CD4-positive, alpha-beta T cell (primary cell): ENCODE data around the gene C10orf67. TPM values are rescaled to one million over a fixed set of nuclear protein-coding genes. Genes with fewer than 3 reads are reported as not detected.

Experiments used
- ATAC-seq: fragments of 200-7000 bp; cut with Tn5 transposase; one replicate; pipeline ENCODE4 v1.10.0; 2022; ENCODE audit warnings: mild to moderate bottlenecking; ENCODE audit not compliant: poor library complexity
- CTCF ChIA-PET: fragments of 350-600 bp; sonication (Branson Sonifier 250); formaldehyde crosslinking; loops from one replicate; lab custom pipeline; 2021; ENCODE audit warnings: antibody characterized with exemption, inconsistent platforms; lab: Charles Lee
- POLR2A ChIA-PET: fragments of 350-600 bp; sonication (Branson Sonifier 250); formaldehyde crosslinking; loops from one replicate; lab custom pipeline; 2021; ENCODE audit warnings: antibody characterized with exemption, inconsistent platforms; lab: Charles Lee
- DNase-seq, 14 experiments: peaks; one replicate each; pipeline ENCODE4 v3.0.0-alpha.2; 2013 to 2020; ENCODE audit warnings: mixed read lengths in 2 of 14
- H3K27ac ChIP-seq, 2 donors: one replicate each; pipeline versions ENCODE4 v1.5.1 to v1.7.0; 2013; ENCODE audit warnings: low read length in 2 of 2, low read depth in 1 of 2, mild to moderate bottlenecking in 1 of 2
- H3K27me3 ChIP-seq, 2 experiments: 1 replicate in 1 of 2; 2 replicates in 1 of 2; pipeline versions ENCODE4 v1.6.1 to v1.7.0; 2013; ENCODE audit warnings: low read length in 2 of 2, control low read depth in 1 of 2, mild to moderate bottlenecking in 1 of 2, moderate library complexity in 1 of 2; ENCODE audit not compliant: insufficient read depth in 2 of 2, control insufficient read depth in 1 of 2
- H3K36me3 ChIP-seq: one replicate; pipeline ENCODE4 v1.6.1; 2013; ENCODE audit warnings: low read length, control low read depth; ENCODE audit not compliant: insufficient read depth
- H3K4me1 ChIP-seq: one replicate; pipeline ENCODE4 v1.6.1; 2013; ENCODE audit warnings: low read length, control low read depth; ENCODE audit not compliant: insufficient read depth
- H3K4me3 ChIP-seq: one replicate; pipeline ENCODE4 v1.5.1; 2013; ENCODE audit warnings: mild to moderate bottlenecking, low read length, moderate library complexity
- H3K9me3 ChIP-seq, 2 experiments: 1 replicate in 1 of 2; 2 replicates in 1 of 2; pipeline versions ENCODE4 v1.6.1 to v1.7.0; 2013; ENCODE audit warnings: low read length in 2 of 2, mild to moderate bottlenecking in 2 of 2, control low read depth in 1 of 2, moderate library complexity in 1 of 2; ENCODE audit not compliant: control insufficient read depth in 1 of 2, insufficient read depth in 1 of 2
- H3K27ac Mint-ChIP-seq: one replicate; pipeline ENCODE4 v1.8.0; 2020; ENCODE audit warnings: mixed read lengths
- H3K27me3 Mint-ChIP-seq: one replicate; pipeline ENCODE4 v1.8.0; 2021; ENCODE audit warnings: mixed read lengths
- H3K36me3 Mint-ChIP-seq: one replicate; pipeline ENCODE4 v1.8.0; 2021; ENCODE audit warnings: low read depth, mixed read lengths
- H3K4me1 Mint-ChIP-seq: one replicate; pipeline ENCODE4 v1.8.0; 2021; ENCODE audit warnings: low read depth, mixed read lengths
- H3K4me3 Mint-ChIP-seq: one replicate; pipeline ENCODE4 v1.8.0; 2020; ENCODE audit warnings: mild to moderate bottlenecking, mixed read lengths
- H3K9me3 Mint-ChIP-seq: one replicate; pipeline ENCODE4 v1.8.0; 2020; ENCODE audit warnings: mixed read lengths
- CTCF ChIP-seq: fragments of 200-600 bp; IDR thresholded peaks from one replicate; pipeline ENCODE4 v1.8.0; 2022; ENCODE audit warnings: antibody characterized with exemption, mild to moderate bottlenecking
- intact Hi-C, 2 experiments: fragments of 100-400 bp; cut with DNase I in 1 of 2; cut with micrococcal nuclease in 1 of 2; formaldehyde crosslinking; loops; one replicate each; pipeline versions ENCODE4 v1.15.1 to v1.9.0; 2023 to 2025; cut with DNase I, micrococcal nuclease
- total RNA-seq, 174 experiments: library from RNA in 2 of 174; stranded (reverse) in 2 of 174; gene quantifications; one replicate each; pipeline ENCODE4 v1.2.3 and lab custom pipeline; 2021 to 2026

Gene C10orf67
- total RNA-seq, 2 experiments from 2014 or later, result not detected

DNA sequence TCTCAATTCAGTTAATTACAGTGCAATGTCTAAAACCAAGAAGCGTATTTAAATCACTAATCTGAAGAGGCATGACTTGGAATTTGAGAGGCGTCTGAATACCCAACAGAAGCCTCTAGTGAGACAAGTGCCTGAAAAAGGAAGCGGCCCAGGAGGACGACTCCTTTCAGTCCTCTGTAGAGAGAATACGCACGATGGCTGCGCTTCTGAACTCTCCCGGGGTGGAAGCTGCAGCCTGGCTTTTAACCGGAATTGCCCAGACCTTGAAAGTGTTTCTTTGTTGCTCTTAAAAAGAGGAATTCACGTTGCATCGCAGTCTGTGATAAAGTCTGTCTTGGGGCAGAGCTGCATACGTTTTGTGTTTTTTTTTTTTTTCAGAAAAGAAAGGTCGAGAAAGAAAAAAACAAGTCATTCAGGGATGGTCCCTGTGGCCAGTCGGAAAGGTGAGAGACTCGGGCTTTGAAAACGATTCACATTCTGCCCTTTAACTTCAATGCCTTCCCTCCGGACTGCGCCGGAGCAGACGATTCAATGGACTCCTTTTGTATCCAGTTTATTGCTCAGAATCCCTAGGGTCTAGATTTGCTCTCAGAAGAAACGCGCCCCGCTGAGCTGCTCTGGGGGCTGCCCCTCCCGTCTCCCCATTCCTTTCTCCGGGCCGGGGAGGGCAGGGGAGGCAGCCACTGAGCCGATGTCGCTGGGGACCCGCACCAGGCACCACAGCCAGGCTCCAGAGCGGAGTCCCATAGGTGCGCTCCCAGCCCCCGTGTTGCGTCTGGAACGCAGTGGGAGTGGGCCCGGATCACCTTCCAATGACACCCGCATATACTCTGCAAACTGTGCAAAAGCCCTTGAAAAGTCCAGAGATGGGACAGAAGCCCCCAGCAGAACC is 153.5 kb downstream of the C10orf67 start:
- Mint-ChIP-seq H3K27ac (no peak overlapping the region), H3K36me3 (no peaks in the 10 kb centered on the region), H3K4me3 (no peak overlapping the region), H3K27me3 (peaks cover 65% of the 10 kb centered on the region), H3K4me1 (no peaks in the 10 kb centered on the region), H3K9me3 (no peaks in the 10 kb centered on the region)
- no peak overlapping the region for H3K4me3 ChIP-seq
- peaks cover 0 to 5% of the 10 kb centered on the region in 2 experiments for H3K9me3 ChIP-seq
- ATAC-seq (no peak), DNase-seq (no peak)
- no peak overlapping the region for H3K27ac ChIP-seq
- ChIA-PET CTCF (no interaction called here), POLR2A (no interaction called here)
- TF ChIP-seq CTCF, result no peak
- H3K4me1 ChIP-seq, result peaks cover 2% of the 10 kb centered on the region
- no peaks in the 10 kb centered on the region for H3K36me3 ChIP-seq
- intact Hi-C loops, result no loop called here
- H3K27me3 ChIP-seq, result peaks cover 43 to 65% of the 10 kb centered on the region in 2 experiments

- H3K9me3 Mint-ChIP-seq, result no peaks in the 10 kb centered on the region
- H3K36me3 ChIP-seq, result no peaks in the 10 kb centered on the region
- no peak overlapping the region for H3K27ac Mint-ChIP-seq
- H3K4me1 Mint-ChIP-seq, result no peaks in the 10 kb centered on the region
- no peak overlapping the region for H3K4me3 ChIP-seq
- peaks cover 28 to 59% of the 10 kb centered on the region in 2 experiments for H3K27me3 ChIP-seq
- ATAC-seq (no peak), DNase-seq (no peak)
- H3K27me3 Mint-ChIP-seq, result peaks cover 62% of the 10 kb centered on the region
- no peaks in the 10 kb centered on the region for H3K36me3 Mint-ChIP-seq
- POLR2A ChIA-PET, result no interaction called here
- intact Hi-C loops, result no loop called here
- peaks cover 2% of the 10 kb centered on the region for H3K4me1 ChIP-seq
- no peak overlapping the region for H3K27ac ChIP-seq
- TF ChIP-seq CTCF, result no peak
- H3K9me3 ChIP-seq, result peaks cover 0 to 5% of the 10 kb centered on the region in 2 experiments
- CTCF ChIA-PET, result no interaction called here
- no peak overlapping the region for H3K4me3 Mint-ChIP-seq
Observed at GRCh38 chr10:23189024-23189423, 155.6 kb downstream of the C10orf67 start.

DNA sequence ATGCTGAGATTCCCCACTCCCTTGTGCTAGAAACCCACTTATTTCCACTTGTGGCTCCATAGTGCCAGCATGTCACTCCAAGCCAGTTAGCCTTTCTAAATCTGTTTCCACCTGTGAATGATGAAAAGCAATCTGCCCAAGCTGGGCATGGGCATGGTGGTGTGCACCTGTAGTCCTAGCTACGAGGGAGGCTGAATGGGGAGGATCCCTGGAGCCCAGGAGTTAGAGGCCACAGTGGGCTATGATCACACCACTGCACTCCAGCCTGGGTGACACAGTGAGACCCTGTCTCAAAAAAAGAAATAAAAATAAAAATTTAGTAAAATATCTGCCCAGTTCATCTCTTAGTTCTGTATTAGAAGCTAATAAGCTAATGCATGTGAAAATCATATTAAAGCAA is 157.4 kb downstream of the C10orf67 start:
- no peak overlapping the region for H3K27ac ChIP-seq
- H3K27me3 ChIP-seq, result peaks cover 34 to 48% of the 10 kb centered on the region in 2 experiments
- peaks cover 0 to 5% of the 10 kb centered on the region in 2 experiments for H3K9me3 ChIP-seq
- ChIA-PET CTCF (no interaction called here), POLR2A (no interaction called here)
- H3K27ac Mint-ChIP-seq, result no peak overlapping the region
- H3K36me3 Mint-ChIP-seq, result no peaks in the 10 kb centered on the region
- no peak for TF ChIP-seq CTCF
- no peak overlapping the region for H3K4me3 ChIP-seq
- H3K36me3 ChIP-seq, result no peaks in the 10 kb centered on the region
- ATAC-seq (no peak), DNase-seq (no peak)
- no peaks in the 10 kb centered on the region for H3K4me1 Mint-ChIP-seq
- intact Hi-C loops, result no loop called here
- H3K27me3 Mint-ChIP-seq, result peaks cover 69% of the 10 kb centered on the region
- no peaks in the 10 kb centered on the region for H3K9me3 Mint-ChIP-seq
- no peaks in the 10 kb centered on the region for H3K4me1 ChIP-seq
- H3K4me3 Mint-ChIP-seq, result no peak overlapping the region
